Gastroesophageal sphincter (tissue), 4 donors: ENCODE measurements around the gene PLOD1. TPM values are rescaled to one million over a fixed set of nuclear protein-coding genes. Genes with fewer than 3 reads are reported as not detected.
A peak's percentile ranks its signal among the peaks of the same experiment; 100 is the strongest.
"Not testable (repeated sequence)": the region's sequence is repeated elsewhere in the genome, so short reads cannot be mapped to it uniquely, and the experiment has no call there.

Source experiments
- ATAC-seq: fragments of 150-250 bp; one replicate; pipeline ENCODE4 v1.9.1; 2016; ENCODE audit warnings: mild to moderate bottlenecking, moderate library complexity
- H3K27ac ChIP-seq, 4 donors: fragments of 200-600 bp; sonication (generic) in 3 of 4; 1 replicate in 3 of 4; 2 replicates in 1 of 4; pipeline ENCODE4 v1.5.1; 2016 to 2019
- H3K27me3 ChIP-seq: fragments of 200-600 bp; sonication (generic); one replicate; pipeline ENCODE4 v1.5.1; 2019
- H3K36me3 ChIP-seq, 2 donors: fragments of 200-600 bp; sonication (generic); one replicate each; pipeline ENCODE4 v1.5.1; 2019; ENCODE audit warnings: control low read depth in 1 of 2
- H3K4me1 ChIP-seq, 3 donors: fragments of 200-600 bp; sonication (generic); 1 replicate in 2 of 3; 2 replicates in 1 of 3; pipeline ENCODE4 v1.5.1; 2016 to 2019; ENCODE audit warnings: control low read depth in 2 of 3
- H3K4me3 ChIP-seq, 2 donors: fragments of 200-600 bp; sonication (generic); one replicate each; pipeline ENCODE4 v1.5.1; 2019; ENCODE audit warnings: mild to moderate bottlenecking in 1 of 2, moderate library complexity in 1 of 2
- H3K9me3 ChIP-seq, 3 donors: fragments of 200-600 bp; sonication (generic); one replicate each; pipeline ENCODE4 v1.5.1; 2017 to 2019; ENCODE audit warnings: control low read depth in 2 of 3
- EP300 ChIP-seq: sonication (generic); formaldehyde crosslinking; IDR thresholded peaks from one replicate; pipeline ENCODE4 v1.6.1; 2017; ENCODE audit warnings: antibody characterized with exemption, mild to moderate bottlenecking
- POLR2A ChIP-seq, 2 donors: fragments of 450-650 bp; IDR thresholded peaks; one replicate each; pipeline ENCODE4 v1.6.1; 2017; ENCODE audit warnings: antibody characterized with exemption in 2 of 2, mild to moderate bottlenecking in 2 of 2, moderate library complexity in 1 of 2
- POLR2AphosphoS5 ChIP-seq: sonication (generic); formaldehyde crosslinking; IDR thresholded peaks from one replicate; pipeline ENCODE4 v1.6.1; 2017; ENCODE audit warnings: antibody characterized with exemption
- WGBS, 2 donors: methylation state at CpG; one replicate each; pipeline ENCODE4 v1.1.5; 2018; ENCODE audit warnings: low coverage in 1 of 2; 5-methylcytosine and 5-hydroxymethylcytosine counted together
- total RNA-seq, 4 donors: library from RNA; depleted of rRNA; stranded (reverse); fragments of >200 nt; gene quantifications; one replicate each; pipeline ENCODE4 v1.1.0, GENCODE V29; 2016
- TF ChIP-seq, protein P1 (sequence below), 4 experiments: fragments of 200-600 bp in 2 of 4; fragments of 450-650 bp in 2 of 4; sonication (generic) in 1 of 4; IDR thresholded peaks; one replicate each; pipeline ENCODE4 v1.5.1; 2017 to 2019; ENCODE audit warnings: antibody characterized with exemption in 4 of 4, mild to moderate bottlenecking in 2 of 4, moderate library complexity in 2 of 4

Gene PLOD1
- total RNA-seq, 4 donors from 2014 or later: 66.5 to 125 (median 70.1) TPM

DNA sequence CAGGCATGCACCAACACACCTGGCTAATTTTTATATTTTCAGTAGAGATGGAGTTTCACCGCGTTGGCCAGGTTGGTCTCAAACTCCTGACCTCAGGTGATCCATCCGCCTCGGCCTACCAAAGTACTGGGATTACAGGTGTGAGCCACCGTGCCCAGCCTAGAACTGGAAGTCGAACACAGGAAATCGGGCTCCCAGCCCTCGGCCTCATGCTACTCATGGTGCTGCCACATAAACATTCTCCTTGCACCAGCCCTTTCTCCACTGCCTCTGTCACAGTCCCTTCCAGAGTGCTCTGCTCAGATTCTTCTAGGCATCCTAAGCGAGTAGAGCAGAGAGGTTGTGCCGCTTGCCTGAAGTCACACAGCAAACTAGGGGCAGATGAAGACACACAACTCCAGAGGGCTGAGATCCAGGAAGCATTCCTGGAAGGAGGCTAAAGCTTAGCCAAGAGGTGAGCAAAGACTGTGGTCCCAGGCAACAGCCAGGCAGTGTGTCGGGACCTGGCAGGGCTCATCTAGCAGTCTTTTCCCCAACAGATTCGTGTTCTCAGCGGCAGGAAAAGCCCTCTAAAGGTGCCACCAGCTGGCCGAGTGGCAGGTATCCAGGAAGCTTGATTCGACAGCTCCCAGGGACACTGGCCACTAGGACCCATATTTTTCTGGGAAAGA, 46.2 kb upstream of the PLOD1 start:
- Histone ChIP-seq H3K4me3 (no peak overlapping the region), H3K4me1 (no peaks in the 10 kb centered on the region), H3K27ac (no peak overlapping the region), H3K9me3 (no peaks in the 10 kb centered on the region), H3K27me3 (peaks cover 44% of the 10 kb centered on the region), H3K36me3 (no peaks in the 10 kb centered on the region)
- ATAC-seq: no peak
- WGBS, 2 donors: 46 to 75% methylated on average over 4 to 9 of the region's 15 CpGs
- no peak for TF ChIP-seq POLR2AphosphoS5
- TF ChIP-seq EP300: no peak
- TF ChIP-seq, protein P1, sequence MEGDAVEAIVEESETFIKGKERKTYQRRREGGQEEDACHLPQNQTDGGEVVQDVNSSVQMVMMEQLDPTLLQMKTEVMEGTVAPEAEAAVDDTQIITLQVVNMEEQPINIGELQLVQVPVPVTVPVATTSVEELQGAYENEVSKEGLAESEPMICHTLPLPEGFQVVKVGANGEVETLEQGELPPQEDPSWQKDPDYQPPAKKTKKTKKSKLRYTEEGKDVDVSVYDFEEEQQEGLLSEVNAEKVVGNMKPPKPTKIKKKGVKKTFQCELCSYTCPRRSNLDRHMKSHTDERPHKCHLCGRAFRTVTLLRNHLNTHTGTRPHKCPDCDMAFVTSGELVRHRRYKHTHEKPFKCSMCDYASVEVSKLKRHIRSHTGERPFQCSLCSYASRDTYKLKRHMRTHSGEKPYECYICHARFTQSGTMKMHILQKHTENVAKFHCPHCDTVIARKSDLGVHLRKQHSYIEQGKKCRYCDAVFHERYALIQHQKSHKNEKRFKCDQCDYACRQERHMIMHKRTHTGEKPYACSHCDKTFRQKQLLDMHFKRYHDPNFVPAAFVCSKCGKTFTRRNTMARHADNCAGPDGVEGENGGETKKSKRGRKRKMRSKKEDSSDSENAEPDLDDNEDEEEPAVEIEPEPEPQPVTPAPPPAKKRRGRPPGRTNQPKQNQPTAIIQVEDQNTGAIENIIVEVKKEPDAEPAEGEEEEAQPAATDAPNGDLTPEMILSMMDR (IDR thresholded peaks at IDR 0.05): no peak
- TF ChIP-seq POLR2A (IDR thresholded peaks at IDR 0.05): no peak

DNA sequence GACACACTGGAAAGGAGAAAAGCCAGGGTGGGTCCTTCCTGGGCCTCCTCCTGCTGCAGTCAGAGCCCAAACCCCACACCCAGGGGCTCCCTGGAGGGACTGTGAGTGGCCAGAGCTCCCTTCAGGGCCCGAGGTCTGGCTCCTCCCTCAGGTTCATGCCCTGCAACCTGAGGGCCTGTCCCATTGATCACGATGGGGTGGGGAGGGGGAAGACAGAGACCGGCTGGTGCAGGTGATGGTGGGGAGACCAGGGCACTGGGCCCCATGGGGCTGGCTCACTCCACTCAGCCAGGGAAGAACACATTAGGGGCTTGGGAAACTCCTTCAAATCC, 45.7 kb upstream of the PLOD1 start:
- Histone ChIP-seq H3K27me3 (peaks cover 46% of the 10 kb centered on the region), H3K9me3 (no peaks in the 10 kb centered on the region), H3K36me3 (no peaks in the 10 kb centered on the region), H3K27ac (no peak overlapping the region), H3K4me1 (no peaks in the 10 kb centered on the region), H3K4me3 (no peak overlapping the region)
- TF ChIP-seq EP300: no peak
- no peak for TF ChIP-seq POLR2AphosphoS5
- no peak for TF ChIP-seq POLR2A (IDR thresholded peaks at IDR 0.05)
- TF ChIP-seq, protein P1 (IDR thresholded peaks at IDR 0.05): no peak
- no CpG with 5 or more reads among the region's 3 CpGs for WGBS, 2 donors
- no peak for ATAC-seq

DNA sequence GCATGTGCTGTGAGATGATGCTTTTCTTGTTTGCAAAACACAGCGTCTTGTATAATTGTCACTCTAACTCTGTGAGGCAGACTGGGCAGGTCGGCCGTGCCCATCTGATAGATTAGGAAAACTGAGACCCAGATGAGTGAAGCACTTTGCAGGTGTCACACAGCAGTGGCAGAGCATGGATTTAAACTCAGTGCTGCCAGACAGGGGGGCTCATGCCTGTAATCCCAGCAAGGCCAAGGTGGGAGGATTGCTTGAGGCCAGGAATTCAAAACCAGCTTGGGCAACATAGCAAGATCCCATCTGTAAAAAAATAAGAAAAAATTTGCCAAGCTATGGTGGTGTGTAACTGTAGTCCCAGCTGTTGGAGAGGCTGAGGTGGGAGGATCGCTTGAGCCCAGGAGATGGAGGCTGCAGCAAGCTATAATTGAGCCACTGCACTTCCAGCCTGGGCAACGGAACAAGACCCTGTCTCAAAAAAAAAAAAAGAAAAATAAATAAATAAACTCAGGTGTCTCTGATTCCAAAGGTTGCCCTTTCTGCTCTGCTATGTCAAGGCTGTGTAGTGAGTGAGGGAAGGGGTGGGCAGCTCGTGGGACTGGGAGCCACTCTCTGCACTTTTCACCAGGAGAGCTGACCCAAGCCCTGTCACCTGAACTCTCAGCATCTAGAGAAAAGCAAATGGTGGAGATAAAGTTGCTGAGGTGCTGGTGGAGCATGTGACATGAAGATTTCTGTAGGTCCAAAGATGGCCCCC, 42.9 kb upstream of the PLOD1 start:
- Histone ChIP-seq H3K27me3 (peaks cover 65% of the 10 kb centered on the region), H3K4me3 (no peak overlapping the region), H3K9me3 (no peaks in the 10 kb centered on the region), H3K27ac (no peak overlapping the region), H3K4me1 (no peaks in the 10 kb centered on the region), H3K36me3 (no peaks in the 10 kb centered on the region)
- TF ChIP-seq POLR2A (IDR thresholded peaks at IDR 0.05) (no peak), EP300 (no peak), POLR2AphosphoS5 (no peak)
- TF ChIP-seq, protein P1 (IDR thresholded peaks at IDR 0.05): no peak
- ATAC-seq: no peak
- WGBS, 2 donors: 57 to 84% methylated on average over 6 of the region's 6 CpGs

DNA sequence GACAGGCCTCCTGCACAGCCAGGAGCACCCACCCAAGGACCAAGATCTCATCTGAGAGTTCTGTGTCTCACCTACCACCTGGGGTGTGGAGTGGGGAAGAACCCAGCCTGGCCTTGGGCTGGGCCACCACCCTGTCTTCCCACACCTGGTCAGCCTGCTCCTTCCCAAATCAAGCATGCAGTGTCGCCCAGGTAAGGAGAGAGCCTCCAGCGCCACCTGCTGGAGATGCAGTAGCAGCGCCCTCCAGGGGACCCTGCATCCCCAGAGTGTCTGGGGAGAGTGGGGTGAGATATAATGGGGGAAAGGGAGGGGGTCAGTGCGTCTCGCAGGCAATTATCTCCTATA, 40.6 kb upstream of the PLOD1 start:
- ATAC-seq: peak; percentile 60
- no peak for TF ChIP-seq EP300
- TF ChIP-seq, protein P1 (IDR thresholded peaks at IDR 0.05): peak in 3 of 4 experiments; percentile 62 to 86 (median 64)
- H3K4me1 ChIP-seq: no peaks in the 10 kb centered on the region
- no peaks in the 10 kb centered on the region for H3K9me3 ChIP-seq
- H3K4me3 ChIP-seq: no peak overlapping the region
- no peak overlapping the region for H3K27ac ChIP-seq
- peaks cover 77% of the 10 kb centered on the region for H3K27me3 ChIP-seq
- 0% methylated on average over 1 of the region's 5 CpGs; no CpG with 5 or more reads in 1 of the 2 donors for WGBS, 2 donors
- H3K36me3 ChIP-seq: no peaks in the 10 kb centered on the region

DNA sequence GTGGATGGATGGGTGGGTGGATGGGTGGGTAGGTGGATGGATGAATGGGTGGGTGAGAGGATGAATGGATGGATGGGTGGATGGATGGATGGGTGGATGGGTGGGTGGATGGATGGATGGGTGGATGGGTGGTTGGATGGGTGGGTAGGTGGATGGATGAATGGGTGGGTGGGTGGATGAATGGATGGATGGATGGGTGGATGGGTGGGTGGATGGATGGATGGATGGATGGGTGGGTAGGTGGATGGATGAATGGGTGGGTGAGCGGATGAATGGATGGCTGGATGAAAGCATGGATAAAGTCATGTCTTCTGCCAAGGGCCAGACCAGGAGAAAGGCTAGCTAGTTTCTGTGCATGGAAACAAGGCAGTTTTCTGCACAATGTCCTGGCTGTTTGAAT, 40.0 kb upstream of the PLOD1 start:
- 64 to 80% methylated on average over 1 of the region's 1 CpG for WGBS, 2 donors
- H3K4me3 ChIP-seq, H3K36me3 ChIP-seq, H3K27ac ChIP-seq, H3K9me3 ChIP-seq, ATAC-seq, H3K4me1 ChIP-seq: not testable (repeated sequence)
- H3K27me3 ChIP-seq: peaks cover 81% of the 10 kb centered on the region
